ENCODE results near the gene STARD3NL. TPM values are rescaled to one million over a fixed set of nuclear protein-coding genes. Genes with fewer than 3 reads are reported as not detected.

The STARD3NL gene
- total and polyA plus RNA-seq, 2 of the 4 experiments (the other 2 are of a cell fraction): 51.6 to 69.7 TPM

DNA sequence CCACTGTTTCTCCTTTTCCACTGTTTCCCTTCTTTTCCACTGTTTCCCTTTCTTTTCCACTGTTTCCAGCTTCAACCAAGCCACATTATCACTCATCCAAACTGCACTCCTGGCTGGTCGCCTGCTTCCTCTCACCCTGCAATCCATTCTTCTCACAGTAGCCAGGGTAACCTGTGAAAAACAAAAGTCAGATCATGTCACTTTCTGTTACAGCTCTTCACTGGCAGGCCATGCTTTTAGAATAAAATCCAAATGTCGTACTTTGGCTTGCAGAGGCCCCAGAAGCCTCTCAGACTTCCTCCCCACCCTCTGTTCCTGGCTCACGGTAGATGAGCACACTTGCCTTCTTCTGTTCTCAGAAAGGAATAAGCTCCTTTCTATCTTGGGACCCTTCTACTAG lies 33.9 kb downstream of the STARD3NL start:
- TF ChIP-seq RCOR1 (IDR thresholded peaks at IDR 0.05; ENCODE audit: insufficient replicate concordance, low read length) (no peak), MXI1 (IDR thresholded peaks at IDR 0.05; ENCODE audit: borderline replicate concordance, low read depth, low read length) (no peak), MAFK (IDR thresholded peaks at IDR 0.05; ENCODE audit: low read depth, low read length) (no peak), CEBPB (IDR thresholded peaks at IDR 0.05; ENCODE audit: low read depth, low read length) (no peak)
- Histone ChIP-seq H2BK5ac (ENCODE audit: low read depth, low read length, poor library complexity, severe bottlenecking) (peak overlapping the region; percentile 3), H3K27me3 (ENCODE audit: control insufficient read depth, insufficient read depth, low read length) (no peaks in the 10 kb centered on the region), H4K91ac (ENCODE audit: insufficient read depth, low read depth, low read length) (no peak overlapping the region), H2BK15ac (ENCODE audit: low read depth, low read length) (no peak overlapping the region), H4K8ac (ENCODE audit: low read depth in 2 of 2, low read length in 2 of 2) (no peak overlapping the region), H3K36me3 (ENCODE audit: control insufficient read depth, insufficient read depth, low read length) (peaks cover 11% of the 10 kb centered on the region), H3K18ac (ENCODE audit: low read depth, low read length) (no peak overlapping the region), H3K27ac (ENCODE audit: insufficient read depth, low read length) (no peak overlapping the region), H2AFZ (replicated peaks; ENCODE audit: low read length, poor library complexity) (no peak overlapping the region), H3K4me3 (ENCODE audit: insufficient read depth, low read depth, low read length) (no peak overlapping the region), H2AK9ac (replicated peaks; ENCODE audit: low read depth, low read length, poor library complexity) (no peak overlapping the region), H3K79me1 (ENCODE audit: low read depth in 1 of 2, low read length in 2 of 2) (peaks cover 10 to 16% of the 10 kb centered on the region in 2 experiments; a peak in 3 of 4 replicates), H3K9ac (ENCODE audit: low read depth, low read length) (no peak overlapping the region), H3K4me2 (ENCODE audit: low read depth, low read length) (no peak overlapping the region), H3K23ac (ENCODE audit: low read depth, low read length) (no peak overlapping the region), H2AK5ac (ENCODE audit: low read depth, low read length) (no peak overlapping the region), H3K4ac (ENCODE audit: low read depth, low read length) (no peak overlapping the region), H3K56ac (ENCODE audit: extremely low read depth, insufficient read depth, low read length) (no peak overlapping the region), H3K9me3 (ENCODE audit: control insufficient read depth, insufficient read depth, low read length) (no peaks in the 10 kb centered on the region), H4K5ac (ENCODE audit: low read depth, low read length) (no peak overlapping the region), H4K20me1 (ENCODE audit: insufficient read depth, low read length) (no peaks in the 10 kb centered on the region; the same call in 1 of the 2 replicates), H2BK20ac (ENCODE audit: low read depth, low read length) (no peak overlapping the region), H3K9me1 (ENCODE audit: insufficient read depth, low read length) (peaks cover 6% of the 10 kb centered on the region), H3K14ac (replicated peaks; ENCODE audit: low read depth, low read length) (no peak overlapping the region), H2BK120ac (ENCODE audit: low read depth, low read length) (no peak overlapping the region), H3K4me1 (ENCODE audit: control insufficient read depth, insufficient read depth, low read length) (peaks cover 3% of the 10 kb centered on the region; the same call in 1 of the 2 replicates)
- POLR2A ChIA-PET (ENCODE audit: unreplicated experiment): no interaction called here
- DNase-seq (no peak), ATAC-seq (ENCODE audit: low read depth) (no peak)
- no CpG with 5 or more reads among the region's 3 CpGs for WGBS, 2 experiments (ENCODE audit: extremely low coverage in 2 of 2, insufficient read length in 1 of 2)
- CTCF ChIA-PET: no interaction called here
- in situ Hi-C loops (cut with MboI; ENCODE audit: low sequenced_read_pairs): no loop called here
- dilution Hi-C loops (cut with HindIII; ENCODE audit: low sequenced_read_pairs, unreplicated experiment): no loop called here
- intact Hi-C loops (cut with micrococcal nuclease): no loop called here
- no TSS peak for BruUV-seq (replicated peaks)

Data from IMR-90 (cell line).